HG03571 (cell line): ENCODE measurements around the gene ZGPAT.

Experiments
- ATAC-seq: cut with Tn5 transposase; IDR thresholded peaks from one replicate; pipeline ENCODE4 v1.9.1; 2021; ENCODE audit not compliant: unreplicated experiment

ZGPAT gene

GRCh38 chr20:63742381-63743024, 34.7 kb downstream of the ZGPAT start:
- ATAC-seq: no peak

GRCh38 chr20:63743210-63743970, 35.6 kb downstream of the ZGPAT start:
- ATAC-seq: no peak

- ATAC-seq: no peak
Measured at GRCh38 chr20:63744158-63744557, 36.3 kb downstream of the ZGPAT start.

GRCh38 chr20:63744574-63745423, 37.0 kb downstream of the ZGPAT start:
- ATAC-seq: no peak

- ATAC-seq: no peak
Measured at GRCh38 chr20:63745424-63745805, 37.6 kb downstream of the ZGPAT start.

GRCh38 chr20:63745961-63746731, 38.3 kb downstream of the ZGPAT start:
- ATAC-seq: no peak

- ATAC-seq: no peak
Measured at GRCh38 chr20:63746751-63747315, 39.0 kb downstream of the ZGPAT start.

GRCh38 chr20:63747622-63748069, 39.8 kb downstream of the ZGPAT start:
- no peak for ATAC-seq

GRCh38 chr20:63748070-63748933, 40.5 kb downstream of the ZGPAT start:
- no peak for ATAC-seq

- ATAC-seq: no peak
Measured at GRCh38 chr20:63748934-63749270, 41.1 kb downstream of the ZGPAT start.

GRCh38 chr20:63749597-63750508, 42.0 kb downstream of the ZGPAT start:
- no peak for ATAC-seq

- ATAC-seq: no peak
Measured at GRCh38 chr20:63750807-63751470, 43.1 kb downstream of the ZGPAT start.

- no peak for ATAC-seq
Measured at GRCh38 chr20:63751471-63752271, 43.8 kb downstream of the ZGPAT start.

- ATAC-seq: no peak
Measured at GRCh38 chr20:63752411-63753101, 44.7 kb downstream of the ZGPAT start.

- ATAC-seq: no peak
Measured at GRCh38 chr20:63753381-63753780, 45.5 kb downstream of the ZGPAT start.

- ATAC-seq: no peak
Measured at GRCh38 chr20:63754008-63754407, 46.2 kb downstream of the ZGPAT start.
